Colonic mucosa (tissue), 4 donors: Measurements from ENCODE around the gene C20orf96. TPM values are rescaled to one million over a fixed set of nuclear protein-coding genes. Genes with fewer than 3 reads are reported as not detected.
"Not testable (repeated sequence)": the region's sequence is repeated elsewhere in the genome, so short reads cannot be mapped to it uniquely, and the experiment has no call there.

Experiments used
- DNase-seq: peaks from one replicate; pipeline ENCODE4 v3.0.0-alpha.2; 2020
- H3K27ac ChIP-seq: fragments of 200-600 bp; one replicate; pipeline ENCODE4 v1.8.0; 2021
- H3K27me3 ChIP-seq: fragments of 200-600 bp; one replicate; pipeline ENCODE4 v1.8.0; 2021
- H3K36me3 ChIP-seq: fragments of 200-600 bp; one replicate; pipeline ENCODE4 v1.8.0; 2021
- H3K4me1 ChIP-seq: fragments of 200-600 bp; one replicate; pipeline ENCODE4 v1.8.0; 2021; ENCODE audit warnings: mild to moderate bottlenecking
- H3K4me3 ChIP-seq: fragments of 200-600 bp; one replicate; pipeline ENCODE4 v1.8.0; 2021
- H3K9ac ChIP-seq, 2 donors: one replicate each; pipeline ENCODE4 v1.7.0; 2013; ENCODE audit warnings: control low read depth in 2 of 2, low read depth in 2 of 2, low read length in 2 of 2
- H3K9me3 ChIP-seq: fragments of 200-600 bp; one replicate; pipeline ENCODE4 v1.8.0; 2021
- CTCF ChIP-seq: fragments of 200-600 bp; IDR thresholded peaks from one replicate; pipeline ENCODE4 v1.8.0; 2022; ENCODE audit warnings: antibody characterized with exemption, mild to moderate bottlenecking
- intact Hi-C: fragments of 100-400 bp; cut with DNase I; formaldehyde crosslinking; loops from one replicate; pipeline ENCODE4 v1.14.1; 2022
- total RNA-seq, 2 donors: library from RNA; stranded (reverse); fragmentation: NEBNext Ultra II Directional in 1 of 2; extraction: Animal tissue kit (Norgen Biotek cat#: 25700) in 1 of 2; gene quantifications; one replicate each; pipeline ENCODE4 v1.2.1, GENCODE V29; 2021
- donor health status: healthy.
- donor health status: DM: no; HTN: no; CAD: no.
- donor health status: DM: no; HTN: no; CAD: no.

Gene C20orf96
- total RNA-seq, 2 donors from 2014 or later: 7.9 to 8.2 TPM

GRCh38 chr20:237489-237888 is 53.1 kb downstream of the C20orf96 start:
- H3K4me3 ChIP-seq: no peak overlapping the region
- no peak for TF ChIP-seq CTCF
- H3K27ac ChIP-seq: no peak overlapping the region
- no peak overlapping the region for H3K9ac ChIP-seq
- DNase-seq: no peak
- no peaks in the 10 kb centered on the region for H3K27me3 ChIP-seq
- no peaks in the 10 kb centered on the region for H3K36me3 ChIP-seq
- H3K9me3 ChIP-seq: no peaks in the 10 kb centered on the region
- no peaks in the 10 kb centered on the region for H3K4me1 ChIP-seq
- intact Hi-C loops: no loop called here

DNA sequence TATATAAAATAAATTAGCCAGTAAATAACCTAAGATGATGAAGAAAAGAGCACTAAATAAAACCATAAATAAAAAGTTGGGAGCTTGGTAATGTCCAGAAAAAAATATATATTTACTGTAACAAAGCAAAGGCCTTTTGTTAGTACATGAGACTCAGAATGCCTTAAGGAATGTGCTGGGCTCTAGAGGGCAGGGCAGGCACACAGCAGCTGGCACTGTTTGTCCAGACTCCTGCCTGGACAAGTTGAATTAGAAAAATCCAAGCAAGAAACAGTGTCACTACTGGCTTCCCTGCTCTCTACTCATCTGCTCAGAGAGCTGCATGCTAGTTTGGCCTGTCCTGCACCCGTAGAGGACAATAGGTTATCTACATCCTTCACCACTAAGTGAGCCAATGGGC is 54.7 kb downstream of the C20orf96 start:
- Histone ChIP-seq H3K27me3 (no peaks in the 10 kb centered on the region), H3K36me3 (no peaks in the 10 kb centered on the region), H3K9ac (no peak overlapping the region), H3K4me3 (no peak overlapping the region), H3K4me1 (no peaks in the 10 kb centered on the region), H3K9me3 (no peaks in the 10 kb centered on the region), H3K27ac (no peak overlapping the region)
- TF ChIP-seq CTCF: no peak
- intact Hi-C loops: no loop called here
- no peak for DNase-seq

DNA sequence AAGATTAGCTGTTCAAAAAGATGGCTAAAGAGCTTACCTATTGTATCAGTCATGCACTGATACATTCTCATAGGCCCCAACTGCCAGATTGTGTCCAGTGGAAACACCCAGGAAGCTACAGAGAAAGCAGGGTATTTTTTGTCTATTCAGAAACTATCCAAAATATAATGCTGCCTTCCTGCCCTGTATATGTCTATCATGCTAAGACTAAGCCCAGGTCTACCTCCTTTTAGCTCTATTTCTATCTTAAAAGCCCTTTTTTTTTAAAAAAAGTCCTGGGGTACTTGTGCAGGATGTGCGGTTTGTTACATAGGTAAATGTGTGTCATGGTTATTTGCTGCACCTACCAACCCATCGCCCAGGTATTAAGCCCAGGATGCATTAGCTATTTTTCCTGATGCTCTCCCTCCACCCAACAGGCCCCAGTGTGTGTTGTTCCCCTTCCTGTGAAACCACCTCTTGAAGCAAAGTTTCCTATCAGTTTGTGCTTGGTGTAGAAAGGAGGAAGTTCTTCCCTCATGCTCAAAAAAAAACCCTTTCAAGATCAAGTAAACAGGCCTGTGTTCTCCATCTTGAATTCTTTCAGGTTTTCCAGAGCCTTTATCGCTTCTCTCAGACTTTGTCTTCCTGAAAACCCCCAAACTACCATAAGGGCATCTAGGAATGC is 63.0 kb downstream of the C20orf96 start:
- Histone ChIP-seq H3K4me3 (no peak overlapping the region), H3K4me1 (no peaks in the 10 kb centered on the region), H3K27ac (no peak overlapping the region), H3K27me3 (no peaks in the 10 kb centered on the region), H3K9ac (no peak overlapping the region), H3K9me3 (no peaks in the 10 kb centered on the region), H3K36me3 (no peaks in the 10 kb centered on the region)
- intact Hi-C loops: no loop called here
- DNase-seq: no peak
- no peak for TF ChIP-seq CTCF

DNA sequence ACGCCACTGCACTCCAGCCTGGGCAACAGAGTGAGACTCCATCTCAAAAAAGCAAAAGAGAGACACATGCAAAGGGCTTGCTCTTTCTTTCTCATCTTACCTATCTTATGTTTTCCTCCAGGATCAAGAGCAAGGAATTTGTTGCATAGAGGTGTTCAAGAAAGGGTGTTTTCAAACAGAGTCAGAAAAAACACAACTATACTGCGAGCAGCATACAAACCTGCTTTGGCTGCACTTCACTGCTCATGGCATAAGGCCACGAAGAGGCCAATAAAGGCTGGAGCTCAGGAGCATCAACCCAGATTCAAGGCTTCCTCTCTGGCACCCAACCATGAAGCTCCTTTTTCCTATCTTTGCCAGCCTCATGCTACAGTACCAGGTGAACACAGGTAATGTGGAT is 63.6 kb downstream of the C20orf96 start, which contains the start of gene DEFB129:
TSS of gene DEFB129 (plus strand) at position 301 of the 400 bp plus-strand sequence. CDS start at position 332, 31 bp downstream.
- intact Hi-C loops: no loop called here
- H3K9ac ChIP-seq: no peak within 1 kb of the TSS
- H3K36me3 ChIP-seq: no peaks in the 10 kb centered on the region
- H3K4me3 ChIP-seq: no peak within 1 kb of the TSS
- no peak within 1 kb of the TSS for H3K27ac ChIP-seq
- no peaks in the 10 kb centered on the region for H3K9me3 ChIP-seq
- no peak for DNase-seq
- no peak for TF ChIP-seq CTCF
- no peaks in the 10 kb centered on the region for H3K27me3 ChIP-seq
- H3K4me1 ChIP-seq: no peaks in the 10 kb centered on the region

DNA sequence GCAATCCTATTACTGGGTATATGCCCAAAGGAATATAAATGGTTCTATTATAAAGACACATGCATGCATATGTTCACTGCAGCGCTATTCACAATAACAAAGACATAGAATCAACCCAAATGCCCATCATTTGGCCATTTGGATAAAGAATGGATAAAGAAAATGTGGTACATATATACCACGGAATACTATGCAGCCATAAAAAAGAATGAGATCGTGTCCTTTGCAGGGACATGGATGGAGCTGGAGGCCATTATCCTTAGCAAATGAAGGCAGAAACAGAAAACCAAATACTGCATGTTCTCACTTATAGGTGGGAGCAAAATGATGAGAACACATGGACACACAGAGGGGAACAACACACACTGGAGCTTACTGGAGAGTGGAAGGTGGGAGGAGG is 64.7 kb downstream of the C20orf96 start:
- DNase-seq, H3K4me1 ChIP-seq, H3K4me3 ChIP-seq, H3K36me3 ChIP-seq, H3K9me3 ChIP-seq, H3K27ac ChIP-seq, intact Hi-C loops, H3K9ac ChIP-seq, H3K27me3 ChIP-seq: not testable (repeated sequence)

DNA sequence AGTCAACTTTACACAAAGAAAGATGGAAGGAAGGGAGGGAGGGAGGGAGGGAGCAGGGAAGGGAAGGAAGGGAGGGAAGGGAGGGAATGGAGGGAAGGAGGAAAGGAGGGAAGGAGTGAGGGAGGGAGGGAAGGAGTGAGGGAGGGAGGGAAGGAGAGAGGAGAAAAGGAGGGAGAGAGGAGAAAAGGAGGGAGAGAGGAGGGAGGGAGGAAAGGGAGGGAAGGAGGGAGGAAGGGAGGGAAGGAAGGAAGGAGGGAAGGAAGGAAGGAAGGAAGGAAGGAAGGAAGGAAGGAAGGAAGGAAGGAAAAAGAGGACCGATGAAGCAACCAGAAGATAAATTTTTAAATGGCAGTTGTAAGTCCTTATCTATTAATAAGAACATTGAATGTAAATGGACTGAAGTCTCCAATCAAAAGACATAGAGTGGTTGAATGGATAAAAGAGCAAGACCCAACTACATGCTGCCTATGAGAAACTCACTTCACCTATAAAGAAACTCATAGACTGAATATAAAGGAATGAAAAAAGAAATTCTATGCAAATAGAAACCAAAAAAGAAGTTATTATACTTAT is 69.2 kb downstream of the C20orf96 start:
- H3K27ac ChIP-seq: no peak overlapping the region
- no peaks in the 10 kb centered on the region for H3K27me3 ChIP-seq
- no peaks in the 10 kb centered on the region for H3K36me3 ChIP-seq
- H3K4me3 ChIP-seq: no peak overlapping the region
- intact Hi-C loops: no loop called here
- no peak for TF ChIP-seq CTCF
- no peak overlapping the region for H3K9ac ChIP-seq
- H3K9me3 ChIP-seq: no peaks in the 10 kb centered on the region
- no peak for DNase-seq
- no peaks in the 10 kb centered on the region for H3K4me1 ChIP-seq
